Gastroesophageal sphincter (tissue), 4 donors: Measurements from ENCODE around the gene MAP3K13. TPM values are rescaled to one million over a fixed set of nuclear protein-coding genes. Genes with fewer than 3 reads are reported as not detected.

Experiments used
- ATAC-seq: fragments of 150-250 bp; one replicate; pipeline ENCODE4 v1.9.1; 2016; ENCODE audit warnings: mild to moderate bottlenecking, moderate library complexity
- H3K27ac ChIP-seq, 4 donors: fragments of 200-600 bp; sonication (generic) in 3 of 4; 1 replicate in 3 of 4; 2 replicates in 1 of 4; pipeline ENCODE4 v1.5.1; 2016 to 2019
- H3K27me3 ChIP-seq: fragments of 200-600 bp; sonication (generic); one replicate; pipeline ENCODE4 v1.5.1; 2019
- H3K36me3 ChIP-seq, 2 donors: fragments of 200-600 bp; sonication (generic); one replicate each; pipeline ENCODE4 v1.5.1; 2019; ENCODE audit warnings: control low read depth in 1 of 2
- H3K4me1 ChIP-seq, 3 donors: fragments of 200-600 bp; sonication (generic); 1 replicate in 2 of 3; 2 replicates in 1 of 3; pipeline ENCODE4 v1.5.1; 2016 to 2019; ENCODE audit warnings: control low read depth in 2 of 3
- H3K4me3 ChIP-seq, 2 donors: fragments of 200-600 bp; sonication (generic); one replicate each; pipeline ENCODE4 v1.5.1; 2019; ENCODE audit warnings: mild to moderate bottlenecking in 1 of 2, moderate library complexity in 1 of 2
- H3K9me3 ChIP-seq, 3 donors: fragments of 200-600 bp; sonication (generic); one replicate each; pipeline ENCODE4 v1.5.1; 2017 to 2019; ENCODE audit warnings: control low read depth in 2 of 3
- EP300 ChIP-seq: sonication (generic); formaldehyde crosslinking; IDR thresholded peaks from one replicate; pipeline ENCODE4 v1.6.1; 2017; ENCODE audit warnings: antibody characterized with exemption, mild to moderate bottlenecking
- POLR2A ChIP-seq, 2 donors: fragments of 450-650 bp; IDR thresholded peaks; one replicate each; pipeline ENCODE4 v1.6.1; 2017; ENCODE audit warnings: antibody characterized with exemption in 2 of 2, mild to moderate bottlenecking in 2 of 2, moderate library complexity in 1 of 2
- POLR2AphosphoS5 ChIP-seq: sonication (generic); formaldehyde crosslinking; IDR thresholded peaks from one replicate; pipeline ENCODE4 v1.6.1; 2017; ENCODE audit warnings: antibody characterized with exemption
- WGBS, 2 donors: methylation state at CpG; one replicate each; pipeline ENCODE4 v1.1.5; 2018; ENCODE audit warnings: low coverage in 1 of 2; 5-methylcytosine and 5-hydroxymethylcytosine counted together
- total RNA-seq, 4 donors: library from RNA; depleted of rRNA; stranded (reverse); fragments of >200 nt; gene quantifications; one replicate each; pipeline ENCODE4 v1.1.0, GENCODE V29; 2016
- TF ChIP-seq, protein P1 (sequence below), 4 experiments: fragments of 200-600 bp in 2 of 4; fragments of 450-650 bp in 2 of 4; sonication (generic) in 1 of 4; IDR thresholded peaks; one replicate each; pipeline ENCODE4 v1.5.1; 2017 to 2019; ENCODE audit warnings: antibody characterized with exemption in 4 of 4, mild to moderate bottlenecking in 2 of 4, moderate library complexity in 2 of 4

MAP3K13 gene
- total RNA-seq, 4 donors from 2014 or later: 17.1 to 29.2 (median 23.3) TPM

DNA sequence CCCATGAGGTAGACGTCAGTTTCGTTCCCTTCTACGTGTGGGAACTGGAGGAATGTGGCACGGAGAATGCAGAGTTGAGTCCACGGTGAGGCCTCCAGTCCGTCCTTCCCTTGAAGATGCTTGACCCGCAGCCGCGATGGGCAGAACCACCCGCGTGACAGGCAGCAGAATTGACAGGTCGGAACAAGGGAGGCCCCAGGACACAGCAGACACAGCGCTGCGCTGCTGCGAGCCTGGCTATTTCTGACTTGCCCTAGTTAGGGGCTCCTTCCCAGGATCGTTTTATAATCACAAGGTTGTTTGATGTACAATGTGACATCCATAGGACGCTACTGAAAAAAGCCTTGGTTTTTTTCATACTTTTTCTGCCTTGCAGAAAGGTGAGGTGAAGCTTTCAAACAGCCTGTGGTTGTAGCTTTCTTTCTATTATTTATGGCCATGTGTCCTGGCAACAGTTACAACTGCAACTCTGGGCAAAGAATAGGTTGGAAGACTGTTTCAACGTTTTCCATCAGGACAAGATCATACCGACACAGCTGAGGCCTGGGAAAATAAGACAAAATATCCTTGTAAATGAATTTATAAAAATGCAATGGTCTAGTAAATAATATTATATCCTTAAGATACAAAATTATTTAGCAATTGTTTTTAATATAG is 145.5 kb downstream of the MAP3K13 start:
- Histone ChIP-seq H3K27me3 (peaks cover 4% of the 10 kb centered on the region), H3K4me1 (peaks cover 0 to 5% (median 0%) of the 10 kb centered on the region in 3 donors), H3K4me3 (no peak overlapping the region), H3K27ac (no peak overlapping the region), H3K36me3 (no peaks in the 10 kb centered on the region), H3K9me3 (no peaks in the 10 kb centered on the region)
- ATAC-seq: no peak
- WGBS, 2 donors: 64 to 65% methylated on average over 7 to 12 of the region's 19 CpGs
- TF ChIP-seq EP300 (no peak), POLR2A (IDR thresholded peaks at IDR 0.05) (no peak)
- TF ChIP-seq, protein P1, sequence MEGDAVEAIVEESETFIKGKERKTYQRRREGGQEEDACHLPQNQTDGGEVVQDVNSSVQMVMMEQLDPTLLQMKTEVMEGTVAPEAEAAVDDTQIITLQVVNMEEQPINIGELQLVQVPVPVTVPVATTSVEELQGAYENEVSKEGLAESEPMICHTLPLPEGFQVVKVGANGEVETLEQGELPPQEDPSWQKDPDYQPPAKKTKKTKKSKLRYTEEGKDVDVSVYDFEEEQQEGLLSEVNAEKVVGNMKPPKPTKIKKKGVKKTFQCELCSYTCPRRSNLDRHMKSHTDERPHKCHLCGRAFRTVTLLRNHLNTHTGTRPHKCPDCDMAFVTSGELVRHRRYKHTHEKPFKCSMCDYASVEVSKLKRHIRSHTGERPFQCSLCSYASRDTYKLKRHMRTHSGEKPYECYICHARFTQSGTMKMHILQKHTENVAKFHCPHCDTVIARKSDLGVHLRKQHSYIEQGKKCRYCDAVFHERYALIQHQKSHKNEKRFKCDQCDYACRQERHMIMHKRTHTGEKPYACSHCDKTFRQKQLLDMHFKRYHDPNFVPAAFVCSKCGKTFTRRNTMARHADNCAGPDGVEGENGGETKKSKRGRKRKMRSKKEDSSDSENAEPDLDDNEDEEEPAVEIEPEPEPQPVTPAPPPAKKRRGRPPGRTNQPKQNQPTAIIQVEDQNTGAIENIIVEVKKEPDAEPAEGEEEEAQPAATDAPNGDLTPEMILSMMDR (IDR thresholded peaks at IDR 0.05): no peak

DNA sequence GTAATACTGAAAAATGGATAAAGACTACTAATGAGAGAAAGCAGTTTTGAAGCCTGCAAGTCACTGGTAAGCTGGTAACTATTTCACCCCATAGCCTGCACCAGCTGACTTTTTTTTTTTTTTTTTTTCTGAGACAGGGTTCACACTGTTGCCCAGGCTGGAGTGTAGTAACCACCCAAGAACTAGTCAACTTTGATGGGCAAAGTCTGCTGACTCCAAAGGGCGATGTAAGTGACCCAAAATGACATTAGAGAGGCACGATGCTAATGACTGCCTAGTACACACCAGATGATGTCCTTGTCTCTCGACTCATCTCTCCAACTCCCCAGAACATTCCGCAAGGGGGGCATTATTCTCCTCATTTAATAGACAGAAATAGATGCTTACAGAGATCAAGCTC is 148.8 kb downstream of the MAP3K13 start:
- ATAC-seq: no peak
- peaks cover 14% of the 10 kb centered on the region for H3K27me3 ChIP-seq
- no peaks in the 10 kb centered on the region for H3K36me3 ChIP-seq
- no peak overlapping the region for H3K27ac ChIP-seq
- WGBS, 2 donors: 74 to 85% methylated on average over 3 to 4 of the region's 4 CpGs
- no peak overlapping the region for H3K4me3 ChIP-seq
- TF ChIP-seq POLR2AphosphoS5 (no peak), EP300 (no peak), POLR2A (IDR thresholded peaks at IDR 0.05) (no peak)
- TF ChIP-seq, protein P1 (IDR thresholded peaks at IDR 0.05): no peak
- H3K9me3 ChIP-seq: no peaks in the 10 kb centered on the region
- peaks cover 0 to 5% (median 0%) of the 10 kb centered on the region in 3 donors for H3K4me1 ChIP-seq

DNA sequence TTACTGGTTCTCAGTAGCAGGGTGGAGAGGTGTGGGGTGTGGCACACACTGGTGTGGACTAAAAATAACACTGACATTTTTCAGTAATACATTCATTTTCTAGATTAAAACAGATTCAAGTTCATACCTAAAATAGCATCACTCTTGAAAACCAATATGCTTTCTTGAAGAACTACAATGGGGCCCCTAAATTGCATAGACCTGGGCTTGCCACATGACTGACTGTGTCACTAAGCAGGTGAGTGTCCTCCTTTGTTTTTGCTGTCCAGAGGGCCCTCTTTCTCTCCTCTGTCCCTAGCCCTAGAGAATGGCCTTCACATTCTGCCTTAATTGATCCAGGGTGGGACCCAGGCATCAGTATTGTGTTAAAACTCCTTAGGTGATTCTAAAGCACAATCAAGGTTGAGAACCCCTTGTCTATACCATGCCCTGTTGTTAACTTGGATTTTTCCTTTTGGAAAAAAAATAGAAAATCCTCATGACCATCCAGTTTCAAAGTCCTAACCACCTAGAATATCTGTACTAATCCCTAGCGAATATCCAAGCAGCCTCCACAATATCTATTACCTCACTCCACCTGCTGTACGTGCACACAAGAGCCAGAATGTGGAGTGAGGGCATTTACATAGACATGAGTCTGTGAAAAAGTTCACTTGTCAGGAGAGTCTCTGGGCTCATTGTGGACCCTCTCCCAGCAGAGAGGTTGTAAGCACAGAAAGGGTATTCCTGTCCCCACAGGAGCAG is 154.6 kb downstream of the MAP3K13 start:
- Histone ChIP-seq H3K27me3 (peaks cover 31% of the 10 kb centered on the region), H3K9me3 (no peaks in the 10 kb centered on the region), H3K27ac (no peak overlapping the region), H3K4me1 (no peaks in the 10 kb centered on the region), H3K4me3 (no peak overlapping the region), H3K36me3 (no peaks in the 10 kb centered on the region)
- no peak for ATAC-seq
- WGBS, 2 donors: 69 to 80% methylated on average over 1 to 2 of the region's 2 CpGs
- TF ChIP-seq POLR2AphosphoS5 (no peak), EP300 (no peak), POLR2A (IDR thresholded peaks at IDR 0.05) (no peak)
- TF ChIP-seq, protein P1 (IDR thresholded peaks at IDR 0.05): no peak

DNA sequence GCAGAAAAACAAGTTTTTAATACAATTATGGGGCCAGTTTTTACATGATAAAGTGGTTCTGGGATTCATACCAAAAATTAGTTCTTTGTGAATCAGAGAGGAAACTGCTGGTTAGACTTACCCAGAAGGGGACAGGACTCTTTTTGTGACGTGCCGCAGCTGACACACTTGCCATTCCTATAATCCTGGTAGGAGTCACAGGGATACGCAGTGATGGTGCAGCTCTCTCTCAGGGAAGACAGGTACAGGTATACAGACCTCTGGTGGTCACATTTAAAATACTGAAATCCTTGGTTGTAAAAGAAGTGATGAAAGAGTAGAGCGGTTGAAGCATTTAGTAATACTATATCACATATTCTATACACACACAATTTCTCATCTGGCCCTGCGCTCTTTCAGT is 156.1 kb downstream of the MAP3K13 start:
- Histone ChIP-seq H3K4me1 (no peaks in the 10 kb centered on the region), H3K36me3 (no peaks in the 10 kb centered on the region), H3K27me3 (peaks cover 38% of the 10 kb centered on the region), H3K4me3 (no peak overlapping the region), H3K9me3 (no peaks in the 10 kb centered on the region), H3K27ac (no peak overlapping the region)
- no peak for ATAC-seq
- TF ChIP-seq, protein P1 (IDR thresholded peaks at IDR 0.05): no peak
- TF ChIP-seq POLR2A (IDR thresholded peaks at IDR 0.05): no peak
- WGBS, 2 donors: 29 to 62% methylated on average over 2 to 5 of the region's 5 CpGs
